ENCODE data around the gene NDUFAF8.

GRCh38 chr17:81193051-81193410 is 46.1 kb upstream of the NDUFAF8 start:
- TF ChIP-seq CTCF (IDR thresholded peaks at IDR 0.05; ENCODE audit: low read depth, low read length, poor library complexity, severe bottlenecking), result no peak
- TF ChIP-seq EZH2phosphoT487 (IDR thresholded peaks at IDR 0.05; ENCODE audit: borderline replicate concordance, low read length), result no peak

All from DOHH2 (cell line).